Lower lobe of right lung (tissue), 2 donors: ENCODE measurements around the gene ABCC6. TPM values are rescaled to one million over a fixed set of nuclear protein-coding genes. Genes with fewer than 3 reads are reported as not detected.

Source experiments
- ATAC-seq, 2 donors: fragments of 200-7000 bp; cut with Tn5 transposase; one replicate each; pipeline ENCODE4 v1.9.1; 2020 to 2022; ENCODE audit warnings: mild to moderate bottlenecking in 2 of 2, moderate library complexity in 2 of 2
- DNase-seq: peaks from one replicate; pipeline ENCODE4 v3.0.0-alpha.2; 2020
- H3K27ac ChIP-seq: fragments of 200-600 bp; one replicate; pipeline ENCODE4 v1.8.0; 2022
- H3K27me3 ChIP-seq: fragments of 200-600 bp; one replicate; pipeline ENCODE4 v1.8.0; 2022; ENCODE audit warnings: low read depth
- H3K36me3 ChIP-seq: fragments of 200-600 bp; one replicate; pipeline ENCODE4 v1.8.0; 2022; ENCODE audit warnings: mild to moderate bottlenecking
- H3K4me1 ChIP-seq: fragments of 200-600 bp; one replicate; pipeline ENCODE4 v1.8.0; 2022
- H3K4me3 ChIP-seq: fragments of 200-600 bp; one replicate; pipeline ENCODE4 v1.8.0; 2022; ENCODE audit warnings: mild to moderate bottlenecking
- H3K9me3 ChIP-seq: fragments of 200-600 bp; one replicate; pipeline ENCODE4 v1.8.0; 2022
- CTCF ChIP-seq: fragments of 200-600 bp; IDR thresholded peaks from one replicate; pipeline ENCODE4 v1.8.0; 2022; ENCODE audit warnings: antibody characterized with exemption, mild to moderate bottlenecking
- intact Hi-C: fragments of 100-400 bp; cut with DNase I; formaldehyde crosslinking; loops from one replicate; pipeline ENCODE4 v1.11.0; 2022
- total RNA-seq: library from RNA; stranded (reverse); fragmentation: NEBNext Ultra II Directional; extraction: Animal tissue kit (Norgen Biotek cat#: 25700); gene quantifications from one replicate; pipeline ENCODE4 v1.2.1, GENCODE V29; 2021
- donor health status: DM: no; HTN: yes; CAD: no; lungs with severe emphysema.

The ABCC6 gene
- total RNA-seq, 1 donor from 2014 or later, result 40.5 TPM

- Histone ChIP-seq H3K36me3 (peaks cover 66% of the 10 kb centered on the region), H3K27ac (no peak overlapping the region), H3K27me3 (no peaks in the 10 kb centered on the region), H3K4me1 (peaks cover 13% of the 10 kb centered on the region), H3K9me3 (no peaks in the 10 kb centered on the region), H3K4me3 (no peak overlapping the region)
- intact Hi-C loops, result no loop called here
- ATAC-seq, result no peak
- no peak for DNase-seq
- no peak for TF ChIP-seq CTCF
Observed at GRCh38 chr16:16102738-16103137, 120.6 kb downstream of the ABCC6 start.

- H3K36me3 ChIP-seq, result peaks cover 62% of the 10 kb centered on the region
- H3K27me3 ChIP-seq, result no peaks in the 10 kb centered on the region
- no peak for ATAC-seq
- H3K4me3 ChIP-seq, result no peak overlapping the region
- TF ChIP-seq CTCF, result no peak
- H3K9me3 ChIP-seq, result no peaks in the 10 kb centered on the region
- no peak for DNase-seq
- intact Hi-C loops, result no loop called here
- no peak overlapping the region for H3K27ac ChIP-seq
- H3K4me1 ChIP-seq, result peaks cover 13% of the 10 kb centered on the region
Observed at GRCh38 chr16:16101585-16101984, 121.7 kb downstream of the ABCC6 start.

DNA sequence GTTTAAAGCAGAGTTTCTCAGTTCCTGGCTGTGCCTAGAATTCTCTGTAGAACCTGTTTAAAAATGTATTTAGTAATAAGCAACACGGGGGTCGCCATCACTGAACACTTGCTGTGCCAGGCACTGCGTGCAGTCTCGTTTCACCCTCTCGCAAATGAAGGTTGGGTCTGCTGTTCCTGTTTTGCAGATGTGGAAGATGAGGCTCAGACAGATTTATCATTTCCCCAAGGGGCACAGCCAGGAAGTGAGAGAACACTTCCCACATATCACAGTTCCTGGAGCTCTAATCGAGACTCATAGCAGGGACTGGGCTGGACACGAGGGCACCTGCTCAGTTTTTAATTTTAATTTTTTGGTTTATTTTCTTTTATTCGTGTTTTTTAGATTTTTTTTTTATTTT, 122.7 kb downstream of the ABCC6 start:
- H3K27ac ChIP-seq, result no peak overlapping the region
- peaks cover 21% of the 10 kb centered on the region for H3K4me1 ChIP-seq
- no peak overlapping the region for H3K4me3 ChIP-seq
- intact Hi-C loops, result no loop called here
- peaks cover 57% of the 10 kb centered on the region for H3K36me3 ChIP-seq
- H3K27me3 ChIP-seq, result no peaks in the 10 kb centered on the region
- no peak for TF ChIP-seq CTCF
- H3K9me3 ChIP-seq, result no peaks in the 10 kb centered on the region
- no peak for ATAC-seq
- DNase-seq, result no peak

DNA sequence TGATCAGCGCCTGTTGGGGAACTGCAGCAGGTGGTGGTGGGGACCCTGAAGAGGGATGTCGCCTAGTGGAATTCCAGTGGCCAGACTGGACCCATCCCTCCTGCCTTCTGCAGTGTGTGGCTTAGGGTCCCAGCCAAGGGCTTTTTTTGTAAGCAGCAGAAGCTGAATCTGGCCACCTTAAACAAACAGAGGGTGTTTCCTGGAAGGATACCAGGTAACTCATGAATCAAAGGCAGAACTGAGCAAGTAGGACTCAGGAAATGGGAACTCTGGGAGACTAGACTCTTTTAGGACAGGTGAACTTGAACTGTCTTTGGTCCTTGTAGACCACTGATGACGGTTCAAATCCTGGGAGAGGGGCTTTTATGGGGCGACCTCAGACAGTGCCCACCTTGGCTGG, 124.0 kb downstream of the ABCC6 start:
- no peak for TF ChIP-seq CTCF
- H3K4me1 ChIP-seq, result peaks cover 22% of the 10 kb centered on the region
- no peak for ATAC-seq

More for the DNA sequence above, 124.0 kb downstream of the ABCC6 start:
- no peak for DNase-seq
- intact Hi-C loops, result no loop called here
- Histone ChIP-seq H3K9me3 (no peaks in the 10 kb centered on the region), H3K4me3 (no peak overlapping the region), H3K27me3 (no peaks in the 10 kb centered on the region), H3K36me3 (peaks cover 61% of the 10 kb centered on the region), H3K27ac (no peak overlapping the region)

Other genes starting within 250 kb of the ABCC6 start
- 36.1 TPM for gene NOMO3, start 9.0 kb upstream of the ABCC6 start, total RNA-seq
- gene NPIPA7, start 155.6 kb upstream of the ABCC6 start, total RNA-seq, result 10.0 TPM